T-helper 2 cell treated with Interferon-gamma antibody and Interleukin-4, amounts not matched to agents 100 ng/mL and 5 ng/mL, for 36 hours (primary cell): ENCODE measurements around the gene A1BG. TPM values are rescaled to one million over a fixed set of nuclear protein-coding genes. Genes with fewer than 3 reads are reported as not detected.
"Not testable (repeated sequence)": the region's sequence is repeated elsewhere in the genome, so short reads cannot be mapped to it uniquely, and the experiment has no call there.

ENCODE experiments used
- intact Hi-C: fragments of 100-400 bp; cut with micrococcal nuclease; formaldehyde crosslinking; loops from one replicate; pipeline ENCODE4 v1.15.1; 2023
- total RNA-seq: library from RNA; stranded (reverse); gene quantifications from 2 replicates; pipeline ENCODE4 v1.2.3, GENCODE V29; 2022

A1BG gene
- total RNA-seq, 1 donor from 2014 or later = 11.0 TPM

DNA sequence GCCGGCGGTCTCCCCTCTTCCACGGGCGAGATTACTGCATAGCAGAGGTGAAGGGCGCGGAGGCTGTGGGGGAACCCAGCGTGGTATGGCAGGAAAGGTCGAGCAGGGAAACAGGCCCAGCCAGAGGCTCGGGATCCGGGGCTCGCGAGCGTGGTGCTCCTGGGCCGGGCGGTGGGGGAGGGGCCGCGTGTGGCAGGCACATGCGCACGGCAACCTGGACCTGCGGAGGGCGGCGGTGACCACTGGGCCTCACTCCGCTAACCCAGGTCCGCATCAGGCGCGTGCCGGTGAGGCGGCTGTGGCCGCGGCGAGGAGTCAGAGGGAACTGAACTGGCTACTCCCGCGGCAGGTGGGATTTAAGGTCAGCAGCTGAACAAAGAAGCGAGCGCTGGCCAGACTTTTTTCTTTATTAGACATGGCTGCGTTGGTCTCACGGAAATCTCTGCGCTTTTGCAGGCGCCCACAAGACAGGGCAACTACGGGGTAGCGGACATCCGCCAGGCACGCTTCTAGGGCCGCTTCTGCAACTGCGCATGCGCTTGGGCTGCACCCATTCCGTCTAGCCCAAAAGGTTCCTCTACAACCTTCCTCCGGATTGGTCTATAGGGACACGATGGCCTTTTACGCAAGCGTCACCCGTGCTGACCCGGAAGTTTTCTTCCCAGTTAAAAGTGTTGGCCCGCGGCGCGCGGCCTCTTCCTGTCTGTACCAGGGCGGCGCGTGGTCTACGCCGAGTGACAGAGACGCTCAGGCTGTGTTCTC, 33.5 kb upstream of the A1BG start, which contains the start of gene RPS5:
RPS5 (plus strand) TSS at position 694 of the 762 bp plus-strand sequence. CDS start 869 bp downstream, outside the sequence.
- intact Hi-C loops = loop anchor here (1.0 kb wide), 6 partner anchors 15 to 80 kb away; partner anchors contain the start of genes ZNF132, ZNF497, ZNF584 and ZSCAN22

DNA sequence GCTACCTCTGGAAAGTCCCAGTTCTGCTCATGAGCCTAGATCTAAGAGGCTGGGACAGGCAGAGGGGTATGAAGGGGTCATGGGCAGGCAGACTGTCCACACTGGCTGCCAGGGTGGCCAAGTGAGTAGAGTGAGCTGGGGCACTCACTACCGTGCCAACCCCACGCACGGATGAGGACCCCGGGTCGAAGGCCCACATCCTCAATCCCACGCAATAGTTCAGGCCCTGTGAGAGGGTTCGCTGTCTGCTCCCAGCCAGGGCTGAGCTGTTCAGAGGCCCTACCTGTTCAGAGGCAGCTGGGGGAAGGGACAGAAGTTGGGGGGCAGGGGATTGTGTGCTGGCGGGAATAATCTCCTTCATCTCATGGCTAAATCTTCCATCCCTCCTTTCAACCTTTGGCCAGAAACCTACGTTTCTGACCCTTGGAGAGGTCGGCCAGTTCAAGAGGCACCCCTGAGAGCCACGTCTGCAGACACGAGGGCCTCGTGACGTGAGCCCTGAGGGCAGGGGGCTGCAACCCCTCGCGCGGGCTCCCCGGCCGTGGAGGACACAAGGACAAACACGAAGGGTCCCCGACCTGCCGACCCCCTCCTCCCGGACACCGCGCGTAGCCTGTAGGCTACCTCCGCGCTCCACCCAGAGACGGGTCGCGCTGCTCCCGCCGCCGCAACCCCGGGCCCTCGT, 32.7 kb upstream of the A1BG start:
- intact Hi-C loops = no loop called here

DNA sequence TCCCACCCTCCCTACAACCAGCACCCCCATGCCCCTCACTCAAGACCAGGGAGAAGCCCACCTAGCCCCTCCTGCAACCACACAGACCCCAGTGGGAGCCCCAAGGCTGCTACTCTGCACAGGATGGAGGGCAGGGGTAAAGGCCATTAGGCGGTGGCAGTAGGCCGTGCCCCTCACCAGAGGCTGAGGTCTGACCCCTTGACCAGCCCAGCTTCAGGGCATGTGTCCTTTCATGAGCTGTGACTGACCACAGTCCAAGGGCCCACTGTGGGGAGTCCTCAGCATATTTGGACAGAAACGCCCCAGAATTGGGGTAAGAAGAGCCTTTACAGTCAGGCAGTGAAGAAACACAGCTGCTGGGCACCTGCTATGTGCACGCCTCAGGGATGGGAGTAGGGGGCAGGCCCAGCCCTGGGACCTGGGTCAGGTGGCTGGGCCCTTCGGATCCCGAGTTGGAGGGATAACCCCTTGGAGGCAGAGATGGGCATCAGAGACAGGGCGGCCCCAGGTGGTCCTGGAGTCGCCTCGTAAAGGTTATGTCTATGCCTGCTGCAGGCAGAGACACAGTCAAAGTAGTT, 32.1 kb upstream of the A1BG start:
- intact Hi-C loops = no loop called here

DNA sequence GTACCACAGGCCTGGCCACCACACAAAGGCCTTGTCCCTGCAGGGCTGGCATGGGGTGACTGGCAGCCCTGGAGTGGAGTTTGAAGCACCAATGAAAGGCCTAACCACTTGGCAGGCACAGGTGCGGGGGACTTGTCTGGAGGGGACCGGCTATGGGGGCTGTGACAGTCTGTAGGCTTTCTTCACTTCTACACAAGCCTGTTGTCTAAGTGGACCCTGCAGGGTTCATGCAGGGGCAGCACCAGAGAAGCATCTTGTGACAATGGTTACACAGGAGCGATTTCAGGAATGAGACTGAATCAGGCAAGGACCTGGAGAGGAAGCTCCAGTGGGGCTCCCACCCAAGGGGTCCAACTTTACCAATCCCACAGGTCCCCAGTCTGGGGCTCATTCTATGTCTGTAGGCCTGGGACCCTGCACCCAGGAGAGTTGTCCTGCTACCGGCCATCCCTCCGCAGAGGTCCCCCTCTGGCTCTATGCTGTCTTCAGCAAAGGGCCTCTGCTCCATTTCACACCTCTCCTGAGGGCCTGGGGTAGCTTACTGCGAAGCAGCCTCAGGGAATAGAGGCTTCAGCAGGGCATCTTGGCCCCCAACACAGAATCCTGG, 29.8 kb upstream of the A1BG start:
- intact Hi-C loops = no loop called here

DNA sequence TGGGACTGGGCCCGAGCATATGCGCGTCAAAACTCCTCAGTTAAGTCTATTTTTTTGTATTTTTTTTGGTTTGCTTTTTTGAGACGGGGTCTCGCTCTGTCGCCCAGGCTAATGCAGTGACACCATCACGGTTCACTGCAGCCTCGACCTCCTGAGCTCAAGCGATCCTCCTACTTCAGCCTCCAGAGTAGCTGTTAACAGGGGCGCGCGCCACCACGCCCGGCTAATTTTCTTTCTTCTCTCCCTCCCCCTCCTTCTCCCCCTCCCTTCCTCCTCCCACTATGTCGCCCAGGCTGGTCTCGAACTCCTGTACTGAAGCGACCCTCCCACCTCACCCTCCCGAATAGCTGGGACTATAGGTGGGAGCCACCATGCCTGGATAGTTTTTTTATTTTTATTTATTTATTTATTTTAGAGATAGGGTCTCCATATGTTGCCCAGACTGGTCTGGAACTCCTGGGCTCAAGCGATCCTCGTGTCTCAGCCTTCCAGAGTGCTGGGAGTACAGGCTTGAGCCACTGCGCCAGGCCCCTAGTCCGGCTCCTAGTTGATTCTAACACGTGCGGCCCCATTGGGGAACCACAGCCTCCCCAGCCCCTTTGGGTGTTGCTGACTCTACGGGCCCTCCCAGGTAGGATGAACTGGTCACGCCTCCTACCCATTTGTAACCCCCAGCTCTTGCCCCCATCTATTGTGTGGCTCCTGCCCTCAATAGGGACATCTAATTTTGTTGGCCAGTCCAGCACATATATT, 28.3 kb upstream of the A1BG start:
- intact Hi-C loops = loop anchor here (1.0 to 2.0 kb wide), 11 partner anchors 19 to 199 kb away; partner anchors contain the start of genes MZF1, ZNF132, ZNF274 and ZNF497

DNA sequence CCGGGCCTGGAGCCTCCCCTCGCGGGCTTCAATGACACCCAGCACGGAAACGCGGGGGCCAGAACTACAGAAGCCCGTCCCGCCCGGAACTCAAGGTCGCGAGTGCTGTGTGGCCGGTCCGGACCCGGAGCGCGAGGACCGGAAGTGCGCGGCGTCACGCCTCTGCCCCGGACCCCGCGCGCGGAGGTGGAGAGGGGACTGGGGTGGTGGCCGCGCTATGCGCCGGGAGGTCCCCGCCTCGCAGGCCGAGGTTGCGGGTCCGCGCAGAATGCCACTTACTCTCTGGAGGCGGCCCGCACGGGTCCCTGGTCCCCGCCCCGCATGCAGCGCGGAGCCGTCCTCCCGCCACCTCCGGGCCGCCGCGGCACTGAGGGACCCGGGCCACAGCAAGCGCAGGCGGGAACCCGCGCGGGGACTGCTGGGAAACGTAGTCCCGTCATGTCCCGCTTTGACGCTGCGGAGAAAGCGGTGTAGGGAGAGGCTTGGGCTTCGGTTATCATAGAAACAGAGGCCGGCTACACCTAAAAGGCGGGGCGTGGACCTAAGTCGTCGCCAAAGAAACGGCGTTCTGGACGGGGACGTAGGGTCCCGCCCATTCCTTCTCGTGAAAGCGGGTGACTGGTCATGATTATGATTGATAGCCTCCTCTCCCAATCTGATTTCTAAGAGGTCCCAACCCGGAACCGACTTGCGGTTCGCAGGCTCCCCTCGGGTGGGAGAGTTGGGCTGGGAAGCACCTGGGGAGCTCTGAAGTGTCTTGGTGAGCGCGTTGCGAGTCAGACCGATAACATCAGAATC, 27.6 kb upstream of the A1BG start, which contains the start of gene ZNF837:
ZNF837 (minus strand) TSS at position 369 of the 798 bp plus-strand sequence. CDS start 11,698 bp downstream, outside the sequence.
- intact Hi-C loops = loop anchor here (1.0 to 2.0 kb wide), 12 partner anchors 19 to 198 kb away; partner anchors contain the start of genes ERVK3-1, MZF1, ZNF132 and ZNF274

DNA sequence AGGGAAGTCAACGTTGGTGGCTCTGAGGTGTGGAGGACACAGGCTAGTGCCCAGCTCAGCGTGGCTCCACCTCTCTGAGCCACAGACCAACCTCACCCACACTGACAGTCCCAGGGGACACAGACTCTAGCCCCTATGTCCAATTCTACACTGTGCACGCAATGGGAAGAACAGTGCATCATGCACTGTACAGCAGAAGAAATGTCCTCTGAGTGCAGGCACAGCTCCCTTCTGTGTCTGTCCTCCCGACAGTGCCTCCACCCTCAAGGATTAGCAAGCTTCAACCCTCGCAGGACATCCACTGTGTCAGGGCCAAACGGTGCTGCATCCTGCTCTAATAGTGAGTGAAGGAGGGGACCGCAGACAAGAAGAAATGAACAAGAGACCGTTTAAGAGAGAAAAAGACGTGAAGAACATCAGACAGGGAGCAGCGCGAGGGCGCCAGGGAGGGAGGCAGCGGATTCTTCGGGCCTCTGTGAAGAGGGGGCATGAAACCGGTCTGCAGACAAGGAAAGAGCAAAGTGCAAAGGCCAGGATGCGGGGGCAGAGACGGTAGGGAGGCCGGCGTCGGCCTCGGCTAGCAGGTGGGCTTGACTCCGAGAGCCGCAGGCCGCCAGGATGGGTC, 26.9 kb upstream of the A1BG start:
- intact Hi-C loops = loop anchor here (1.0 to 2.0 kb wide), 3 partner anchors 33 to 197 kb away; partner anchors contain the start of genes ERVK3-1 and ZNF274

DNA sequence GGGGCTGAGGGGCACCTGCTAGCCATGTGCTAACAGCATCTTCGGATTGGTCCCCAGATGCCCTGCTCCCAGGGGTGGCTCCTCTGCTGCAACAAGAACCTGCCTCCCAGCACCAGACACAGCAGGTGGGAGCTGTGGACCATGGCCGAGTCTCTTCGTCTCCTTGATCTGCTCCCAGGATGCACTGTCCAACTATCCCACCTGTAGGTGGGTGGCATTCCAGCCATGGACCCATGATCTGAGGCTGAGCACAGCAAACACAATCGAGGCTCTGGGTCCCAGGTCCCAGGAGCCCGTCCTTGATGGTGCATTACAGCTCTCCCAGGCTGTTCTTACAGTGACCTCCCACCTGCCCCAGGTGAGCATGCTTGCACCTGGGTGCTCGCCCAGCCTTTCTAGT, 26.0 kb upstream of the A1BG start:
- intact Hi-C loops = no loop called here

DNA sequence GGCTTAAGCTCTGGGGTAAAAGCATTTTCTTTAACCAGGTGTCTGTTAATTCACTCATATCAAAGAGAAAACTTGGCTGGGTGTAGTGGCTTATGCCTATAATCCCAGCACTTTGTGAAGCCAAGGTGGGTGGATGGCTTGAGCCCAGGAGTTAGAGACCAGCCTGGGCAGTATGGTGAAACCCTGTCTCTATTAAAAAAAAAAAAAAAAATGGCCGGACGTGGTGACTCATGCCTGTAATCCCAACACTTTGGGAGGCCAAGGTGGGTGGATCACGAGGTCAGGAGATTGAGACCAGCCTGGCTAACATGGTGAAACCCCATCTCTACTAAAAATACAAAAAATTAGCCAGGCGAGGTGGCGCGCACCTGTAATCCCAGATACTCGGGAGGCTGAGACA, 23.4 kb upstream of the A1BG start:
- intact Hi-C loops = not testable (repeated sequence)

DNA sequence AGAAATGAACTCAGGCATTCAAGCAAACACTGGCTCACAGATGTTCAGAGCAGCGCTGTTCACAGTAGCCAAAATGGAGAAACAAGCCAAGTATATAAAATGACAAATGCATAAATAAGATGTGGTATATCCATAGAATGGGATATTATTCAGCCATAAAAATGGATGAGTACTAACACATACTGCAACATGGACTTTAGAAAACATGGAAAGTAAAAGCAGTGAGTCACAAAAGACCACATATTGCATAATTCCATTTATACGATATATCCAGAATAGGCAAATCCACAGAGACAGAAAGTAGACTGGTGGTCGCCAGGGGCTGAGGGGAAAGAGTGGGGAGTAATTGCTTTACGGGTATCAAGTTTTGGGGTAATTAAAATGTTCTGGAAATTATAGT, 20.9 kb upstream of the A1BG start:
- intact Hi-C loops = no loop called here

DNA sequence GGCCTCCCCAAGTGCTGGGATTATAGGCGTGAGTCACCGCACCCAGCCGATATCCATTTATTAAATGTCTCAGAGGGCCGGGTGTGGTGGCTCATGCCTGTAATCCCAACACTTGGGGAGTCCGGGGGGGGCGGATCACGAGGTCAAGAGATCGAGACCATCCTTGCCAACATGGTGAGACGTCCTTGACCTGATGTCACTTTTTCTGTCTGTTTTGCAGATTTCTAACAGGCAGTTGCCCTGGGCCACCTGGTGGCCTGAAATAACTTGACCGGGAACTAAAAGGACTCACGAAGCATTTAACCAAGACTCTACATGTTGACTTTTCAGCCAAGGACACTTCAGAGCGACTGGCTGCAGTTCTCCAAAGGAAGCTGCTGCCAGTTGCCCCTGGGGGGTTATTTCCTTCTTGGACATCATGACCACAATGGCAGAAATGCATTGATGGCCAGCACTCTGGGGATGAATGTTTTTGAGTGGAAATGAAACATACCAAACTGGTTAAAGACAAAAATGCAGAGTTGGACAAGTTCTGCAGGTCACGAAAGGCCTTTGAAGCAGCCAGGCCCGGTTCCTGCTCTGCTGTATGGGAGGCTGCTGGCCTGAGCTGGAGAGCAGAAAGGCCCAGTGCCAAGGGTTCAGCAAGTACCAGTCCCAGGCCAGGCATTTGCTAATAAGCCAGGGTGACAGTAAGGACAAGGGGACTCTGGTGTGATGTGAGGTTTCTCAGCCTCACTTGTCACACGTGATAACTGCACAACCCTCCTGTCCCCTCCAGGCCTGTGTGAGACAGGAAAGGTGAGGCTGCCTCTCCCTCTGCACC, 19.2 kb upstream of the A1BG start:
- intact Hi-C loops = no loop called here

DNA sequence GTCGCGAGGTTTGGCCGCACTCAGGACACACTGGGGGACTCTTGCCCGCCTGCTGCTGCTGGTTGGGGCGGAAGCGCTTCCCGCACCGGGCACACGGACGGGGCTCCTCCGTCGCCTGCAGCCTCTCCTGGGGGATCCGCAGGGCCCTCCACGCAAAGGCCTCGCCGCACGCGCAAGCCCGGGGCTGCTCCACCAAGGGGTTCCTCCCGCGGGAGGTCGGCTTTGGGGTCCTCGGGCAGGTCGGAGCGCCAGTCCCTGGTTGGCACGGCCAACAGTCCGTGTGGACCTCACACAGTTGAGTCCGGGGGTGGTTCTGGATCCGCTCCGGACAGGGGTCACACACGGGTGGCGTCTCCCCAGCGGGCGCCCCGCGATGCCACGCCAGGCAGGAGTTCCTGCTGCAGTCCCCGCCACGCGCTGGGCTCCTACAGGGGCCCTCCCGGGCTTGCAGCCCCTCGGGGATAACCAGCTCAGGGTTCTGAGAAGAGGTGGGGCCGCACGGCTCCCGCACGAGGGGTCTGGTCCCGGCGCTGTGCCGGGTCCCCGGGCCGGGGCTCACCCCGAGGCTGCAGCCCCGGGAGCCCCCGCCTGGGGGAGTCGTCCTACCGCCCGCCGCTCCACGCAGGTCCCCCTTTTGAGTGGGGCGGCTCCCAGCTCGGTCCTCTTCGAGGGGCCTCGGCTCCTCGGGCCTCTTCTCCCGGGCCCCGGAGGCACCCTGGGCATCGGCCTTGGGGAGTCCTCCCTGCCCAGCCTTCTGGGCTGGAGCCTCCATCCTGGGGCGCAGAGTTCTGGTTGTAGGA, 15.5 kb upstream of the A1BG start:
- intact Hi-C loops = no loop called here

DNA sequence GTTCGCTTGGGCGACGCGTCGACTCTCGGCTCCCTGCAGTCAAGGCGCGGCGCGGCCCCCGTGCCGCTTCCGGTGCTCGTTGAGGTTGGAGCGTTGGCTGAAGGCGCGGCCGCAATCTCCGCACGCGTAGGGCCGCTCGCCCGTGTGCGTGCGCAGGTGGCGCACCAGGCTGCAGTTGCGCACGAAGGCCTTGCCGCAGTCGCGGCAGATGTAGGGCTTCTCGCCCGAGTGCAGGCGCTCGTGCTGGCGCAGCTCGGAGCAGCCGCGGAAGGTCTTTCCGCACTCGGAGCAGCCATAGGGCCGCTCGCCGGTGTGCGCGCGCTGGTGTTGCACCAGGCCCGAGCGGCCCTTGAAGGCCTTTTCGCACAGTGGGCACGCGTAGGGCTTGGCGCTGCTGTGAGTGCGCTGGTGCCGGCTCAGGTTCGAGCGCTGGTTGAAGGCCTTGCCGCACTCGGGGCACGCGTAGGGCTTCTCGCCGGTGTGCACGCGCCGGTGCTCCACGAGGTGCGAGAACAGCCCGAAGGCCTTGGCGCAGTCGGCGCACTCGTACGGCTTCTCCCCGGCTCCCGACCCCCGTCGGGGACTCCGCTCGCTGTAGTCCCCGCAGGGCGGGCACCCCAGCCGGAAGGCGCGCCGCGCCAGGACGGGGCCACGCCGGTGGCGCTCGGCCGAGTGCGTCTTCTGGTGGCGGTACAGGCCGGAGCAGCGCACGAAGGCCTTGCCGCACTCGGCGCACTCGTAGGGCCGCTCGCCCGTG, 14.6 kb upstream of the A1BG start:
- intact Hi-C loops = no loop called here

DNA sequence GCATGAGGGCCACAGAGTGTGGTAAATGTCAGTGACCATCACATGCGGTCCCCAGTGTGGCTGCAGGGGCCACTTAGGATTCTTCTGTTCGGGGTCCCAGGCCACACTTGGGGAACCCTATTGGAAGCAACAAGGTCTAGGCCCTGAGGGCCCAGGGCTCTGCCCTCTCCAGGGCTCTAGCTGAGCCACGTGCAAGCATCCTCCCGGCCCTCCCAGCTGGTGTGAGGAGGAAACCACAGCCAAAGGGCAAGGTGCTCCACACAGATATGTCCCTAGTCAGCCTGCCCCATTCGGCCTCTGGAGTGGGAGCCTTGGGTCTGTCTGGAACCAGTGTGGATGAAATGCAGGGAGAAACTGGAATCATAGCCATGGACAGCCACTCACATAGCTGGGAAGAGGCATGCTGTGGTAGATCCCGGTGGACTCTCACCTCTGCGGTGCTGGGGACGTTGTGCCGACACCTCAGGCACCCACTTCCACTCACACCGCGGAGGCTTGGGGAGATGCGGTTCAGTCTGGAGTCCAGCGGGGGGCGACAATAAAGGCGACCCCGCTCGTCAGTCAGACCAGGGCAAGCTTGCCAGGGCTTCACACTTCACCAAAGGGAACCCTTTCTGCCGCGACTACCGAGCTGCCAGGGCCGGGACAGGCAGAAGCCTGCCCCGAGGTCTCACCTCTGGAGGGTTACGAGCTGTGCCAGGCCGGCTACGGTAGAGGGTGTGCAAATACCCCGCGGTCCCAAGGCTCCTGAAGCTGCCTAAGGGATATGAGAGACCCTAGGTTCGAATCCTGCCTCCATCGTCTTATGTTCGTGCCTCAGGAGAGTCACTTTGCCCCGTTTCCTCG, 13.5 kb upstream of the A1BG start:
- intact Hi-C loops = no loop called here

DNA sequence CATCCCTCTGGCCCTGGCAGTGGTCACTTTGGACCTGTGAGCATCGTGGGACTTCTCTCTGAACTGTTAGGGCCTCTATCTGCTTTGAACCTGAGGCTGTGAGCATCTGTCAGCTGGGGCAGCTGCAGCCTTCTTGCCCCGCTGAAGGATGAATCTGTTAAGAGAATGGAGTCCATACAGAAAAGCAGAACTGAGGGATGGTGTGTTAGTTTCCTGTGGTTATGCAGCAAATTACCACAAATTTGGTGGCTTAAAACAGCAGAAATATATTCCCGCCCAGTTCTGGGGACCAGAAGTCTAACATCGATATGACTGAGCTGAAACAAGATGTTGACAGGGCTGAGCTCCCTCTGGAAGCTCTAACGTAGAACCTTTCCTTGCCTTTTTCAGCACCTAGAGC, 10.9 kb upstream of the A1BG start:
- intact Hi-C loops = no loop called here
